PC-3 (cell line): ENCODE measurements around the gene DKK3. TPM values are rescaled to one million over a fixed set of nuclear protein-coding genes. Genes with fewer than 3 reads are reported as not detected.

Experiments used
- ATAC-seq: fragments of 200-7000 bp; cut with Tn5 transposase; 2 replicates; pipeline ENCODE4 v1.9.1; 2020; ENCODE audit warnings: mild to moderate bottlenecking, moderate library complexity
- BruUV-seq: library from RNA; stranded (reverse); fragments of 400-500 nt; replicated peaks from 2 replicates; lab custom pipeline; 2021; lab: Mats Ljungman, UMichigan
- CTCF ChIA-PET: fragments of 300-600 bp; sonication (Branson Sonifier 250); formaldehyde crosslinking; loops from one replicate; lab custom pipeline; 2022; ENCODE audit warnings: antibody characterized with exemption; lab: Charles Lee
- POLR2A ChIA-PET: fragments of 300-600 bp; sonication (Branson Sonifier 250); formaldehyde crosslinking; loops from one replicate; lab custom pipeline; 2022; ENCODE audit warnings: antibody characterized with exemption; ENCODE audit not compliant: unreplicated experiment; lab: Charles Lee
- DNase-seq: peaks from one replicate; pipeline ENCODE4 v3.0.0-alpha.2; 2015
- H2AFZ ChIP-seq: fragments of 300-600 bp; sonication (generic); 2 replicates; pipeline ENCODE4 v1.6.0; 2016; ENCODE audit warnings: antibody characterized with exemption, low read length
- H3F3A ChIP-seq: fragments of 300-600 bp; sonication (generic); one replicate; pipeline ENCODE4 v1.6.0; 2017; ENCODE audit warnings: antibody characterized with exemption, low read length, control low read depth, mild to moderate bottlenecking; ENCODE audit not compliant: unreplicated experiment
- H3K27ac ChIP-seq: fragments of 300-600 bp; sonication (generic); 2 replicates; pipeline ENCODE4 v1.5.1; 2016; ENCODE audit warnings: mild to moderate bottlenecking, low read length
- H3K27me3 ChIP-seq: fragments of 300-600 bp; sonication (generic); 2 replicates; pipeline ENCODE4 v1.6.1; 2016; ENCODE audit warnings: low read length, mixed read lengths
- H3K36me3 ChIP-seq: fragments of 300-600 bp; sonication (generic); 2 replicates; pipeline ENCODE4 v1.6.1; 2016; ENCODE audit warnings: low read depth, mixed run types, low read length, mixed read lengths
- H3K4me1 ChIP-seq: fragments of 300-600 bp; sonication (generic); 2 replicates; pipeline ENCODE4 v1.5.1; 2016; ENCODE audit warnings: low read length; ENCODE audit not compliant: insufficient read depth
- H3K4me2 ChIP-seq: fragments of 300-600 bp; sonication (generic); 2 replicates; pipeline ENCODE4 v1.6.0; 2016; ENCODE audit warnings: low read length
- H3K4me3 ChIP-seq: fragments of 300-600 bp; sonication (generic); 2 replicates; pipeline ENCODE4 v1.5.1; 2016; ENCODE audit warnings: mild to moderate bottlenecking, low read length, mixed read lengths
- H3K79me2 ChIP-seq: fragments of 300-600 bp; sonication (generic); 2 replicates; pipeline ENCODE4 v1.6.1; 2017; ENCODE audit warnings: low read length, mixed read lengths
- H3K9ac ChIP-seq: fragments of 300-600 bp; sonication (generic); 2 replicates; pipeline ENCODE4 v1.6.0; 2016; ENCODE audit warnings: mild to moderate bottlenecking, low read length
- H3K9me2 ChIP-seq: fragments of 300-600 bp; sonication (generic); replicated peaks from 2 replicates; pipeline ENCODE4 v1.6.1; 2016; ENCODE audit warnings: mixed run types, low read length, mixed read lengths
- H3K9me3 ChIP-seq: fragments of 300-600 bp; sonication (generic); 2 replicates; pipeline ENCODE4 v1.6.1; 2016; ENCODE audit warnings: low read length, mixed read lengths
- H4K20me1 ChIP-seq: fragments of 300-600 bp; sonication (generic); 2 replicates; pipeline ENCODE4 v1.6.1; 2016; ENCODE audit warnings: low read length, mixed read lengths
- CTCF ChIP-seq: fragments of 300-600 bp; sonication (generic); conservative IDR thresholded peaks from 2 replicates; pipeline ENCODE4 v1.5.1; 2017; ENCODE audit warnings: antibody characterized with exemption, low read depth, mild to moderate bottlenecking, low read length
- EZH2 ChIP-seq: fragments of 300-600 bp; sonication (generic); IDR thresholded peaks from one replicate; pipeline ENCODE4 v1.6.1; 2017; ENCODE audit warnings: antibody characterized with exemption, mild to moderate bottlenecking, low read length; ENCODE audit not compliant: unreplicated experiment
- EZH2phosphoT487 ChIP-seq: fragments of 300-600 bp; sonication (generic); IDR thresholded peaks from 2 replicates; pipeline ENCODE4 v1.6.1; 2018; ENCODE audit warnings: mild to moderate bottlenecking, antibody characterized with exemption, low read length, borderline replicate concordance
- intact Hi-C: fragments of 100-400 bp; cut with micrococcal nuclease; formaldehyde crosslinking; loops from 2 replicates; pipeline ENCODE4 v1.9.0; 2023
- total RNA-seq: library from RNA; depleted of rRNA; stranded (reverse); fragments of >200 nt; gene quantifications from 2 replicates; pipeline ENCODE4 v1.2.3, GENCODE V29; 2014

DKK3 gene
- total RNA-seq, 1 experiment from 2014 or later = 0.07 TPM

GRCh38 chr11:11988681-11989261 is 19.7 kb downstream of the DKK3 start:
- no peak for TF ChIP-seq EZH2phosphoT487
- TF ChIP-seq EZH2 = no peak
- peak; percentile 32 for TF ChIP-seq CTCF
- no peaks in the 10 kb centered on the region for H3K27me3 ChIP-seq
- intact Hi-C loops = no loop called here
- DNase-seq (no peak), ATAC-seq (no peak)
- H3F3A ChIP-seq = peaks cover 4% of the 10 kb centered on the region
- peak overlapping the region; percentile 64 for H3K9ac ChIP-seq
- H3K4me3 ChIP-seq = no peak overlapping the region; the same call in 1 of the 2 replicates
- no peaks in the 10 kb centered on the region for H3K36me3 ChIP-seq
- H2AFZ ChIP-seq = peak overlapping the region; percentile 37
- H3K27ac ChIP-seq = peak overlapping the region; percentile 94
- H4K20me1 ChIP-seq = no peaks in the 10 kb centered on the region
- peak overlapping the region; percentile 69 for H3K4me2 ChIP-seq
- ChIA-PET CTCF (interaction anchor here (1.0 kb wide), 1 partner anchor 9 kb away, joined by 4 read pairs; no protein-coding TSS in a partner anchor), POLR2A (no interaction called here)
- no TSS peak for BruUV-seq
- H3K79me2 ChIP-seq = no peaks in the 10 kb centered on the region
- H3K9me3 ChIP-seq = no peaks in the 10 kb centered on the region
- H3K9me2 ChIP-seq = no peaks in the 10 kb centered on the region
- peaks cover 49% of the 10 kb centered on the region for H3K4me1 ChIP-seq

GRCh38 chr11:11988099-11988651 is 20.3 kb downstream of the DKK3 start:
- peak overlapping the region; percentile 64 for H3K9ac ChIP-seq
- intact Hi-C loops = no loop called here

More at GRCh38 chr11:11988099-11988651, 20.3 kb downstream of the DKK3 start:
- Histone ChIP-seq H3K9me3 (no peaks in the 10 kb centered on the region), H3K9me2 (no peaks in the 10 kb centered on the region), H4K20me1 (no peaks in the 10 kb centered on the region), H3K27ac (peak overlapping the region; percentile 94), H3K4me2 (peak overlapping the region; percentile 69), H3K36me3 (no peaks in the 10 kb centered on the region), H2AFZ (peak overlapping the region; percentile 37), H3K79me2 (no peaks in the 10 kb centered on the region), H3F3A (peaks cover 4% of the 10 kb centered on the region), H3K4me3 (peak overlapping the region; percentile 48; the same call in 1 of the 2 replicates), H3K27me3 (no peaks in the 10 kb centered on the region), H3K4me1 (peaks cover 49% of the 10 kb centered on the region)
- BruUV-seq = no TSS peak
- no peak for TF ChIP-seq EZH2phosphoT487
- 0 out of 2 replicates have a peak, but pooled peaks have one; percentile 24 for TF ChIP-seq CTCF
- DNase-seq = peak; percentile 78
- ChIA-PET POLR2A (interaction anchor here (0.7 kb wide), 1 partner anchor 871 kb away, joined by 5 read pairs; no protein-coding TSS in a partner anchor), CTCF (interaction anchor here (1.0 kb wide), 1 partner anchor 8 kb away, joined by 4 read pairs; no protein-coding TSS in a partner anchor)
- ATAC-seq = peak; percentile 78
